Sigmoid colon (tissue), 7 donors: ENCODE results near the gene GPC1. TPM values are rescaled to one million over a fixed set of nuclear protein-coding genes. Genes with fewer than 3 reads are reported as not detected.

ENCODE experiments used
- DNase-seq: peaks from one replicate; pipeline ENCODE4 v3.0.0-alpha.2; 2019
- H3K27ac ChIP-seq, 4 donors: fragments of 200-600 bp; sonication (generic); one replicate each; pipeline ENCODE4 v1.5.1; 2016 to 2019; ENCODE audit warnings: mild to moderate bottlenecking in 1 of 4
- H3K27me3 ChIP-seq, 3 donors: fragments of 200-600 bp; sonication (generic); one replicate each; pipeline ENCODE4 v1.5.1; 2019; ENCODE audit warnings: mild to moderate bottlenecking in 1 of 3
- H3K36me3 ChIP-seq, 4 donors: fragments of 200-600 bp; sonication (generic); one replicate each; pipeline ENCODE4 v1.5.1; 2016 to 2019
- H3K4me1 ChIP-seq, 4 donors: fragments of 200-600 bp; sonication (generic); one replicate each; pipeline ENCODE4 v1.5.1; 2017 to 2019
- H3K4me3 ChIP-seq, 4 donors: fragments of 200-600 bp; sonication (generic); one replicate each; pipeline ENCODE4 v1.5.1; 2017 to 2019; ENCODE audit warnings: mild to moderate bottlenecking in 2 of 4, moderate library complexity in 1 of 4
- H3K9me3 ChIP-seq, 4 donors: fragments of 200-600 bp in 3 of 4; sonication (generic) in 3 of 4; one replicate each; pipeline versions ENCODE4 v1.5.1 to v1.6.1; 2013 to 2019
- CTCF ChIP-seq, 4 experiments: fragments of 450-650 bp in 3 of 4; fragments of 200-600 bp in 1 of 4; IDR thresholded peaks; one replicate each; pipeline ENCODE4 v1.5.1; 2016 to 2019; ENCODE audit warnings: antibody characterized with exemption in 4 of 4, mild to moderate bottlenecking in 3 of 4, moderate library complexity in 2 of 4
- EP300 ChIP-seq, 4 donors: sonication (generic); formaldehyde crosslinking; IDR thresholded peaks; one replicate each; pipeline ENCODE4 v1.6.1; 2017; ENCODE audit warnings: antibody characterized with exemption in 4 of 4
- POLR2A ChIP-seq, 2 donors: fragments of 450-650 bp; IDR thresholded peaks; one replicate each; pipeline ENCODE4 v1.6.1; 2016; ENCODE audit warnings: antibody characterized with exemption in 2 of 2, mild to moderate bottlenecking in 2 of 2, moderate library complexity in 2 of 2
- POLR2AphosphoS5 ChIP-seq, 4 donors: sonication (generic); formaldehyde crosslinking; IDR thresholded peaks; one replicate each; pipeline ENCODE4 v1.6.1; 2017; ENCODE audit warnings: antibody characterized with exemption in 4 of 4
- WGBS, 2 donors: extraction: QIAGEN DNeasy Blood & Tissue Kit; methylation state at CpG; one replicate each; pipeline ENCODE4 v1.1.7; 2013; 5-methylcytosine and 5-hydroxymethylcytosine counted together
- intact Hi-C: fragments of 100-400 bp; cut with DNase I; formaldehyde crosslinking; loops from one replicate; pipeline ENCODE4 v1.15.1; 2023
- polyA plus RNA-seq, 3 donors: library from polyadenylated mRNA; stranded (reverse); fragments of 200-250 nt; gene quantifications; one replicate each; pipeline ENCODE4 v1.2.3, GENCODE V29; 2013
- total RNA-seq, 4 donors: library from RNA; depleted of rRNA; stranded (reverse); fragments of >200 nt; gene quantifications; one replicate each; pipeline ENCODE4 v1.1.0, GENCODE V29; 2016
- donor health status: healthy with polysubstance abuse.
- donor health status: Bipolar disorder and iron deficiency.
- donor health status: healthy.

GPC1 gene
- total and polyA plus RNA-seq, 7 donors: 3.0 to 30.7 (median 15.8) TPM

GRCh38 chr2:240388471-240389301 is 46.8 kb upstream of the GPC1 start:
- TF ChIP-seq EP300 (IDR thresholded peaks at IDR 0.05) (no peak), CTCF (IDR thresholded peaks at IDR 0.05) (no peak), POLR2AphosphoS5 (IDR thresholded peaks at IDR 0.05) (no peak), POLR2A (IDR thresholded peaks at IDR 0.05) (no peak)
- intact Hi-C loops: no loop called here
- WGBS, 2 donors: 87 to 92% methylated on average over 21 of the region's 21 CpGs
- peak; percentile 60 for DNase-seq
- Histone ChIP-seq H3K4me3 (no peak overlapping the region), H3K9me3 (no peaks in the 10 kb centered on the region), H3K36me3 (no peaks in the 10 kb centered on the region), H3K27ac (no peak overlapping the region), H3K4me1 (peaks cover 0 to 12% (median 10%) of the 10 kb centered on the region in 4 donors), H3K27me3 (no peaks in the 10 kb centered on the region)

- no peak for TF ChIP-seq EP300 (IDR thresholded peaks at IDR 0.05)
- TF ChIP-seq CTCF (IDR thresholded peaks at IDR 0.05): no peak
- TF ChIP-seq POLR2A (IDR thresholded peaks at IDR 0.05): no peak
- TF ChIP-seq POLR2AphosphoS5 (IDR thresholded peaks at IDR 0.05): no peak
- Histone ChIP-seq H3K4me3 (no peak overlapping the region), H3K36me3 (no peaks in the 10 kb centered on the region), H3K9me3 (no peaks in the 10 kb centered on the region), H3K4me1 (peaks cover 0 to 12% (median 10%) of the 10 kb centered on the region in 4 donors), H3K27me3 (no peaks in the 10 kb centered on the region), H3K27ac (no peak overlapping the region)
- WGBS, 2 donors: 78 to 91% methylated on average over 6 of the region's 6 CpGs
- intact Hi-C loops: no loop called here
- no peak for DNase-seq
Measured at GRCh38 chr2:240389302-240389805, 46.1 kb upstream of the GPC1 start.

GRCh38 chr2:240390091-240391073 is 45.1 kb upstream of the GPC1 start:
- H3K27ac ChIP-seq: no peak overlapping the region
- H3K4me3 ChIP-seq: no peak overlapping the region
- no peaks in the 10 kb centered on the region for H3K36me3 ChIP-seq
- WGBS, 2 donors: 76 to 79% methylated on average over 28 of the region's 28 CpGs
- no peaks in the 10 kb centered on the region for H3K9me3 ChIP-seq
- H3K4me1 ChIP-seq: peaks cover 0 to 12% (median 10%) of the 10 kb centered on the region in 4 donors
- peak; percentile 60 for DNase-seq
- no peaks in the 10 kb centered on the region for H3K27me3 ChIP-seq
- no peak for TF ChIP-seq CTCF (IDR thresholded peaks at IDR 0.05)
- TF ChIP-seq EP300 (IDR thresholded peaks at IDR 0.05): no peak
- no peak for TF ChIP-seq POLR2AphosphoS5 (IDR thresholded peaks at IDR 0.05)
- TF ChIP-seq POLR2A (IDR thresholded peaks at IDR 0.05): no peak
- intact Hi-C loops: no loop called here

GRCh38 chr2:240391111-240392051 is 44.1 kb upstream of the GPC1 start:
- no peaks in the 10 kb centered on the region for H3K36me3 ChIP-seq

More at GRCh38 chr2:240391111-240392051, 44.1 kb upstream of the GPC1 start:
- no peaks in the 10 kb centered on the region for H3K27me3 ChIP-seq
- DNase-seq: peak; percentile 52
- 83 to 87% methylated on average over 25 of the region's 25 CpGs for WGBS, 2 donors
- intact Hi-C loops: no loop called here
- H3K9me3 ChIP-seq: no peaks in the 10 kb centered on the region
- H3K4me3 ChIP-seq: no peak overlapping the region
- peaks cover 0 to 12% (median 10%) of the 10 kb centered on the region in 4 donors for H3K4me1 ChIP-seq
- TF ChIP-seq CTCF (IDR thresholded peaks at IDR 0.05) (no peak), EP300 (IDR thresholded peaks at IDR 0.05) (no peak), POLR2A (IDR thresholded peaks at IDR 0.05) (no peak), POLR2AphosphoS5 (IDR thresholded peaks at IDR 0.05) (no peak)
- no peak overlapping the region for H3K27ac ChIP-seq
